Fibroblast of lung (primary cell): ENCODE data around the gene ARMH4.

Experiments
- CTCF ChIP-seq, 2 donors: IDR thresholded peaks in 1 of 2; conservative IDR thresholded peaks in 1 of 2; 1 replicate in 1 of 2; 2 replicates in 1 of 2; pipeline ENCODE4 v1.5.1; 2011 to 2012; ENCODE audit warnings: low read length in 2 of 2, control low read depth in 1 of 2, inconsistent platforms in 1 of 2, low read depth in 1 of 2, mild to moderate bottlenecking in 1 of 2
- EZH2 ChIP-seq: IDR thresholded peaks from 2 replicates; pipeline ENCODE4 v1.5.1; 2012; ENCODE audit warnings: low read length, control low read depth, mild to moderate bottlenecking; ENCODE audit errors: missing control alignments

- TF ChIP-seq CTCF (conservative IDR thresholded peaks at IDR 0.05 in 1 of 2, IDR thresholded peaks at IDR 0.05 in 1 of 2; ENCODE audit: low read depth in 1 of 2, low read length in 2 of 2) (peak; percentile 80 to 87), EZH2 (no peak)
These were observed 44.0 kb downstream of the ARMH4 start for GRCh38 chr14:58107947-58108552.
